HepG2 (cell line): ENCODE data around the gene CNTD1. TPM values are rescaled to one million over a fixed set of nuclear protein-coding genes. Genes with fewer than 3 reads are reported as not detected.
A peak's percentile ranks its signal among the peaks of the same experiment; 100 is the strongest.

Experiments used
- BRD4 ChIP-seq: sonication (generic); formaldehyde crosslinking; IDR thresholded peaks from 2 replicates; pipeline ENCODE4 v1.4.0; 2020; ENCODE audit warnings: missing genetic modification reagents
- EHMT2 ChIP-seq: fragments of 200-600 bp; sonication (generic); IDR thresholded peaks from 2 replicates; pipeline ENCODE4 v1.7.0; 2017; ENCODE audit warnings: antibody characterized with exemption, low read depth, low read length, borderline replicate concordance
- HOXA5 ChIP-seq: sonication (generic); formaldehyde crosslinking; IDR thresholded peaks from 2 replicates; pipeline ENCODE4 v1.4.0; 2020; ENCODE audit warnings: missing genetic modification reagents
- MTA1 ChIP-seq: sonication (generic); formaldehyde crosslinking; IDR thresholded peaks from 2 replicates; pipeline ENCODE4 v1.4.0; 2020; ENCODE audit warnings: missing genetic modification reagents, mild to moderate bottlenecking, borderline replicate concordance
- NFE2L2 ChIP-seq: fragments of 150-350 bp; IDR thresholded peaks from 2 replicates; pipeline ENCODE4 v1.6.1; 2014; ENCODE audit warnings: low read length
- PHF20 ChIP-seq: sonication (generic); formaldehyde crosslinking; IDR thresholded peaks from 2 replicates; pipeline ENCODE4 v1.5.0; 2020; ENCODE audit warnings: mild to moderate bottlenecking, missing genetic modification reagents
- ZFP41 ChIP-seq: sonication (generic); formaldehyde crosslinking; IDR thresholded peaks from 2 replicates; pipeline ENCODE4 v1.4.0; 2020; ENCODE audit warnings: mild to moderate bottlenecking, missing genetic modification reagents, borderline replicate concordance
- ZNF547 ChIP-seq: sonication (generic); formaldehyde crosslinking; IDR thresholded peaks from 2 replicates; pipeline ENCODE4 v1.5.1; 2020; ENCODE audit warnings: mild to moderate bottlenecking, missing genetic modification reagents
- ZNF644 ChIP-seq: IDR thresholded peaks from 2 replicates; pipeline ENCODE4 v1.6.1; 2016; ENCODE audit warnings: low read depth
- ZNF782 ChIP-seq: sonication (generic); formaldehyde crosslinking; IDR thresholded peaks from 2 replicates; pipeline ENCODE4 v1.4.0; 2020; ENCODE audit warnings: missing genetic modification reagents, mild to moderate bottlenecking, borderline replicate concordance
- polyA plus RNA-seq, 8 experiments: library from polyadenylated mRNA; depleted of rRNA in 3 of 8; stranded (reverse) in 7 of 8; unstranded in 1 of 8; fragments of >200 nt; fragmentation: Illumina TruSeq in 4 of 8; extraction: Trizol in 4 of 8; gene quantifications; 2 replicates each; pipeline versions ENCODE4 v1.2.1 to v1.2.3, GENCODE V29; 2011 to 2016; ENCODE audit warnings: low read depth in 4 of 8, missing spikeins in 1 of 8, mixed read lengths in 1 of 8; ENCODE audit not compliant: insufficient read depth in 1 of 8
- total RNA-seq, 5 experiments: library from RNA; depleted of rRNA; stranded (reverse); fragments of >200 nt; fragmentation: Illumina TruSeq; extraction: Trizol; gene quantifications; 2 replicates each; pipeline ENCODE4 v1.2.3, GENCODE V29; 2016; ENCODE audit warnings: low read depth in 1 of 5
- TF ChIP-seq, protein P1 (sequence below): sonication (generic); formaldehyde crosslinking; IDR thresholded peaks from 2 replicates; pipeline ENCODE4 v1.4.0; 2020; ENCODE audit warnings: missing genetic modification reagents, borderline replicate concordance
- TF ChIP-seq, protein P2 (sequence below): sonication (generic); formaldehyde crosslinking; IDR thresholded peaks from 2 replicates; pipeline ENCODE4 v1.8.1; 2023; ENCODE audit warnings: mild to moderate bottlenecking, moderate library complexity, missing genetic modification reagents
- TF ChIP-seq, protein P3 (sequence below): sonication (generic); formaldehyde crosslinking; IDR thresholded peaks from 2 replicates; pipeline ENCODE4 v1.8.1; 2022; ENCODE audit warnings: low read depth, mild to moderate bottlenecking, missing genetic modification reagents
- TF ChIP-seq, protein P4 (sequence below): sonication (generic); formaldehyde crosslinking; IDR thresholded peaks from 2 replicates; pipeline ENCODE4 v1.4.0; 2020; ENCODE audit warnings: mild to moderate bottlenecking, missing genetic modification reagents

The CNTD1 gene
- total and polyA plus RNA-seq, 2 of the 13 experiments (the other 11 are each of a cell fraction or from before 2014, with no cell fraction given) = 0.11 to 0.15 TPM

DNA sequence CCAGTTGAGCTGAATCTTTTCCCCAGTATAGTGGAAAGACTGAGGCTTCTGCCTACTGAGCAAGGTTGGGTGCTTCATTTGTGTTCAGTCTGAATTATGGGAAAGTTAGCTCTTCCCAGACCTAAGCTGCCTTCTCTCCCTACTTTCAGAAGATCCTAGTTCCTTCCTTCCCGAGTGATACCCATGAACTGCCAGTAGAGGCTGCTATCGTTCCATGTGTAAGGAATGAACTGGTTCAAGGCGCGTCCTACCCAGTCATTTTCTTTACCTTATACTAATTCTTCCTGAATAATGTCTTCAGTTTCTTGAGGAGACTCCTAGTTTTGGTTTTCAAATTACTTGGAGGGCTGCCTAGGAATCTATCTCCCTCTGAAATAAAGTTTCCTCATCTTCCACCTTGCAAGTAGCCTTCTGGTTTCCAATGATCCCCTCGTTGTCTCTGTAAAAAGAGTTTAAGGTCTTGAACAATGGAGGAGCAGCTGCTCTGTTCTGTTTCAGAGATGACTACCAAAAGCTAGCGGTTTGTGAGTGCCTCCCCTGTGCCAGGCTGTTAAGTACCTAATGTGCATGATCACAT lies 44.8 kb downstream of the CNTD1 start (continued):
- TF ChIP-seq, protein P1, sequence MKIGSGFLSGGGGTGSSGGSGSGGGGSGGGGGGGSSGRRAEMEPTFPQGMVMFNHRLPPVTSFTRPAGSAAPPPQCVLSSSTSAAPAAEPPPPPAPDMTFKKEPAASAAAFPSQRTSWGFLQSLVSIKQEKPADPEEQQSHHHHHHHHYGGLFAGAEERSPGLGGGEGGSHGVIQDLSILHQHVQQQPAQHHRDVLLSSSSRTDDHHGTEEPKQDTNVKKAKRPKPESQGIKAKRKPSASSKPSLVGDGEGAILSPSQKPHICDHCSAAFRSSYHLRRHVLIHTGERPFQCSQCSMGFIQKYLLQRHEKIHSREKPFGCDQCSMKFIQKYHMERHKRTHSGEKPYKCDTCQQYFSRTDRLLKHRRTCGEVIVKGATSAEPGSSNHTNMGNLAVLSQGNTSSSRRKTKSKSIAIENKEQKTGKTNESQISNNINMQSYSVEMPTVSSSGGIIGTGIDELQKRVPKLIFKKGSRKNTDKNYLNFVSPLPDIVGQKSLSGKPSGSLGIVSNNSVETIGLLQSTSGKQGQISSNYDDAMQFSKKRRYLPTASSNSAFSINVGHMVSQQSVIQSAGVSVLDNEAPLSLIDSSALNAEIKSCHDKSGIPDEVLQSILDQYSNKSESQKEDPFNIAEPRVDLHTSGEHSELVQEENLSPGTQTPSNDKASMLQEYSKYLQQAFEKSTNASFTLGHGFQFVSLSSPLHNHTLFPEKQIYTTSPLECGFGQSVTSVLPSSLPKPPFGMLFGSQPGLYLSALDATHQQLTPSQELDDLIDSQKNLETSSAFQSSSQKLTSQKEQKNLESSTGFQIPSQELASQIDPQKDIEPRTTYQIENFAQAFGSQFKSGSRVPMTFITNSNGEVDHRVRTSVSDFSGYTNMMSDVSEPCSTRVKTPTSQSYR = no peak
- no peak for TF ChIP-seq BRD4 (CRISPR knock-in tag)
- no peak for TF ChIP-seq MTA1
- TF ChIP-seq NFE2L2 = peak; percentile 17; the same call in 1 of the 2 replicates
- TF ChIP-seq, protein P2, sequence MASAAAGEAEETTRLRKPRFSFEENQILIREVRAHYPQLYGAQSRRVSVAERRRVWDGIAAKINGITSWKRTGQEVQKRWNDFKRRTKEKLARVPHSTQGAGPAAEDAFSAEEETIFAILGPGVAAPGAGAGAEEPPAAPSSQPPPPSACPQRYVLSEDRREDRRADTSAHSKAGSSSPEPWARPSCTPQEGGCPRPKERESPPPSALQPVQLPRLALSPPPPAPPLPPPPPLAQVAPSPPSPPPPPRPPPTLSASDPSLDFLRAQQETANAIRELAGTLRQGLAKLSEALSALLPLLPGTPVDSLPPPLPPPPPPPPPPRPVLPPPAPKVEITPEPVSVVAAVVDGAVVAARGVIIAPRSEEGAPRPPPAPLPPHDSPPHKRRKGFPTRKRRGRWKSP (CRISPR knock-in tag) = no peak
- TF ChIP-seq HOXA5 (CRISPR knock-in tag) = peak; percentile 76; the same call in 1 of the 2 replicates
- no peak for TF ChIP-seq ZNF547 (CRISPR knock-in tag)
- no peak for TF ChIP-seq ZNF782 (CRISPR knock-in tag)
- TF ChIP-seq, protein P3, sequence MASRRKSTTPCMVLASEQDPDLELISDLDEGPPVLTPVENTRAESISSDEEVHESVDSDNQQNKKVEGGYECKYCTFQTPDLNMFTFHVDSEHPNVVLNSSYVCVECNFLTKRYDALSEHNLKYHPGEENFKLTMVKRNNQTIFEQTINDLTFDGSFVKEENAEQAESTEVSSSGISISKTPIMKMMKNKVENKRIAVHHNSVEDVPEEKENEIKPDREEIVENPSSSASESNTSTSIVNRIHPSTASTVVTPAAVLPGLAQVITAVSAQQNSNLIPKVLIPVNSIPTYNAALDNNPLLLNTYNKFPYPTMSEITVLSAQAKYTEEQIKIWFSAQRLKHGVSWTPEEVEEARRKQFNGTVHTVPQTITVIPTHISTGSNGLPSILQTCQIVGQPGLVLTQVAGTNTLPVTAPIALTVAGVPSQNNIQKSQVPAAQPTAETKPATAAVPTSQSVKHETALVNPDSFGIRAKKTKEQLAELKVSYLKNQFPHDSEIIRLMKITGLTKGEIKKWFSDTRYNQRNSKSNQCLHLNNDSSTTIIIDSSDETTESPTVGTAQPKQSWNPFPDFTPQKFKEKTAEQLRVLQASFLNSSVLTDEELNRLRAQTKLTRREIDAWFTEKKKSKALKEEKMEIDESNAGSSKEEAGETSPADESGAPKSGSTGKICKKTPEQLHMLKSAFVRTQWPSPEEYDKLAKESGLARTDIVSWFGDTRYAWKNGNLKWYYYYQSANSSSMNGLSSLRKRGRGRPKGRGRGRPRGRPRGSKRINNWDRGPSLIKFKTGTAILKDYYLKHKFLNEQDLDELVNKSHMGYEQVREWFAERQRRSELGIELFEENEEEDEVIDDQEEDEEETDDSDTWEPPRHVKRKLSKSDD (CRISPR knock-in tag) = no peak
- TF ChIP-seq ZFP41 (CRISPR knock-in tag) = no peak
- TF ChIP-seq ZNF644 = no peak
- TF ChIP-seq PHF20 (CRISPR knock-in tag) = no peak
- TF ChIP-seq, protein P4, sequence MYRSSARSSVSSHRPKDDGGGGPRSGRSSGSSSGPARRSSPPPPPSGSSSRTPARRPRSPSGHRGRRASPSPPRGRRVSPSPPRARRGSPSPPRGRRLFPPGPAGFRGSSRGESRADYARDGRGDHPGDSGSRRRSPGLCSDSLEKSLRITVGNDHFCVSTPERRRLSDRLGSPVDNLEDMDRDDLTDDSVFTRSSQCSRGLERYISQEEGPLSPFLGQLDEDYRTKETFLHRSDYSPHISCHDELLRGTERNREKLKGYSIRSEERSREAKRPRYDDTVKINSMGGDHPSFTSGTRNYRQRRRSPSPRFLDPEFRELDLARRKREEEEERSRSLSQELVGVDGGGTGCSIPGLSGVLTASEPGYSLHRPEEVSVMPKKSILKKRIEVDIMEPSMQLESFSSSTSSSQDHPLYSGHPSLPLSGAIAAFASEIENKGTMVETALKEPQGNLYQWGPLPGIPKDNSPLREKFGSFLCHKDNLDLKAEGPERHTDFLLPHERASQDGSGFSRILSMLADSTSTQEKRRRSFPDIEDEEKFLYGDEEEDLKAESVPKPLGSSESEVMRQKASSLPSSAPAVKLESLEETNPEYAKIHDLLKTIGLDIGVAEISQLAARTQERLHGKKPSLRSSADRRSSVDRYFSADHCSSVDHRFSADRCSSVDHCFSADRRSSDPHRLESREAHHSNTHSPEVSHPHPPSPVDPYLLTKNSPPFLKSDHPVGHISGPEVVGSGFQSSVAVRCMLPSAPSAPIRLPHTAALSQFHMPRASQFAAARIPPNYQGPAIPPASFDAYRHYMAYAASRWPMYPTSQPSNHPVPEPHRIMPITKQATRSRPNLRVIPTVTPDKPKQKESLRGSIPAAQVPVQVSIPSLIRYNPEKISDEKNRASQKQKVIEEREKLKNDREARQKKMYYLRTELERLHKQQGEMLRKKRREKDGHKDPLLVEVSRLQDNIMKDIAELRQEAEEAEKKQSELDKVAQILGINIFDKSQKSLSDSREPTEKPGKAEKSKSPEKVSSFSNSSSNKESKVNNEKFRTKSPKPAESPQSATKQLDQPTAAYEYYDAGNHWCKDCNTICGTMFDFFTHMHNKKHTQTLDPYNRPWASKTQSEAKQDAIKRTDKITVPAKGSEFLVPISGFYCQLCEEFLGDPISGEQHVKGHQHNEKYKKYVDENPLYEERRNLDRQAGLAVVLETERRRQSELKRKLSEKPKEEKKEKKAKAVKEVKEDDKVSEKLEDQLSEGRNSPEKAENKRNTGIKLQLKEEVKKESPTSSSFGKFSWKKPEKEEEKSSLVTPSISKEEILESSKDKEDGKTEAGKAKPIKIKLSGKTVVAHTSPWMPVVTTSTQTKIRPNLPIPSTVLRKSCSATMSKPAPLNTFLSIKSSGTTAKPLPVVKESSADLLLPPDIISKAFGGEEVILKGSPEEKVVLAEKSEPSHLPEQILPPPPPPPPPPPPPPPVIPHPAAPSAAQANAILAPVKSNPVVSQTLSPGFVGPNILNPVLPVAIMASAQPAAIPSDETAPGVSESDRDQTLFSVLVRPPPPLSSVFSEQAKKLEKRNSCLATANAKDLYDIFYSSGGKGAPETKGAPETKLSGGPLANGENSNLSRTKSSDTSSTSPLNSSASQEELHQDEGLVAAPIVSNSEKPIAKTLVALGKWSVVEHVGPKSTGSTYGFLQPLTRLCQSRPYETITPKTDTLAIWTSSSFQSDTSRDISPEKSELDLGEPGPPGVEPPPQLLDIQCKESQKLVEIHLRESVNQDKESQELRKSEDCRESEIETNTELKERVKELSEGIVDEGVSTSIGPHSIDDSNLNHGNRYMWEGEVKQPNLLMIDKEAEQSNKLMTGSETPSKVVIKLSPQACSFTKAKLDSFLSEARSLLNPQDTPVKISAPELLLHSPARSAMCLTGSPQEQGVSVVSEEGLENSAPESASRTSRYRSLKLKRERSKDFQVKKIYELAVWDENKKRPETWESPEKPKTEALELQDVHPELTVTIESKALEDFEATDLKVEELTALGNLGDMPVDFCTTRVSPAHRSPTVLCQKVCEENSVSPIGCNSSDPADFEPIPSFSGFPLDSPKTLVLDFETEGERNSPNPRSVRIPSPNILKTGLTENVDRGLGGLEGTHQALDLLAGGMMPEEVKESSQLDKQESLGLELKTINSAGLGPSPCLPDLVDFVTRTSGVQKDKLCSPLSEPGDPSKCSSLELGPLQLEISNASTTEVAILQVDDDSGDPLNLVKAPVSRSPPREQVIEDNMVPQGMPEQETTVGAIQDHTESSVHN = no peak
- TF ChIP-seq EHMT2 = no peak
